ENCODE measurements around the gene RNASEH2B. TPM values are rescaled to one million over a fixed set of nuclear protein-coding genes. Genes with fewer than 3 reads are reported as not detected.
A peak's percentile ranks its signal among the peaks of the same experiment; 100 is the strongest.

Gene RNASEH2B
- total and polyA plus RNA-seq, 5 donors from 2014 or later, result 96.0 to 205 (median 169) TPM

DNA sequence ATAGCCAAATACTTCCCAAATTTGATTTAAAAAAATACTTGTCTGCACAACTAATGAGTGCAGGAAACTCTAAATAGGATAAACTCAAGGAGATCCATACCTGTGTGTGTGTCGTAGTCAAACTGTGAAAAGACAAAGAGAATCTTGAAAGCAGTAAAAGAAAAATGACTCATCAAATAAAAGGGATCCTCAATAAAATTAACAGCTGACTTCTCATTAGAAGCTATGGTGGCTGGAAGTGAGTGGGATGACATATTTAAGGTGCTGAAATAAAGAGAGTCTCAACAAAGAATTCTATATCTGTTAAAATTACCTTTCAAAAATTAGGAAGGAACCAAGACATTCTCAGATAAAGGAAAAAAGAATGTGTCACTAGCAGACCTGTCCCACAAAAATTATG lies 13.7 kb downstream of the RNASEH2B start:
- DNase-seq (no peak), ATAC-seq (ENCODE audit: low read depth in 2 of 2) (no peak)
- peaks cover 2 to 30% (median 14%) of the 10 kb centered on the region in 7 donors for H3K9me3 Mint-ChIP-seq
- peaks cover 10% of the 10 kb centered on the region for H3K4me1 ChIP-seq (ENCODE audit: control insufficient read depth, insufficient read depth, low read length, poor library complexity, severe bottlenecking)
- H3K27ac ChIP-seq (ENCODE audit: insufficient read depth, low read length, poor library complexity, severe bottlenecking), result no peak overlapping the region
- H3K4me3 ChIP-seq (ENCODE audit: low read depth, low read length), result no peak overlapping the region
- no peaks in the 10 kb centered on the region for H3K27me3 Mint-ChIP-seq
- H3K4me3 Mint-ChIP-seq, result no peak overlapping the region
- H3K36me3 ChIP-seq (ENCODE audit: control insufficient read depth, insufficient read depth, low read length), result peaks cover 14% of the 10 kb centered on the region
- H3K4me1 Mint-ChIP-seq, result peaks cover 43 to 58% (median 48%) of the 10 kb centered on the region in 4 donors
- peaks cover 34 to 36% of the 10 kb centered on the region in 2 experiments for H3K9me3 ChIP-seq (ENCODE audit: control insufficient read depth in 2 of 2, low read length in 2 of 2)
- H3K36me3 Mint-ChIP-seq, result peaks cover 41% of the 10 kb centered on the region
- H3K27ac Mint-ChIP-seq, result no peak overlapping the region
- no peaks in the 10 kb centered on the region for H3K27me3 ChIP-seq (ENCODE audit: control insufficient read depth, insufficient read depth, low read length)

DNA sequence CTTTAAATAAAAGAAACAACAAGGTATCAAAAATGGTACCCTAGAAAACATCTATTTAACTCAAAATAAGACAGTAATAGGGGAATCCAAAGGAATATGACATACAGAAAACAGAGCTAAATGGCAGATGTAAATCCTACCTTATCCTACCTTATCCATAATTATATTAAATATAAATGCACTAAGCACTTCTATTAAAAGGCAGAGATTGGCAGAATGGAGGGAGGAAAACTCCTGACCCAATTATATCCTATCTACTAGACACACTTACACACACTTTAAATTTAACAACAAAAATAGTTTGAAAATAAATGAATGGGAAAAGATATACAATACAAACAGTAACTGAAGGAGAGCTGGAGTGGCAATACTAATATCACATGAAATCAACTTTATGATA lies 14.4 kb downstream of the RNASEH2B start:
- DNase-seq (no peak), ATAC-seq (ENCODE audit: low read depth in 2 of 2) (no peak)
- H3K9me3 ChIP-seq (ENCODE audit: control insufficient read depth in 2 of 2, low read length in 2 of 2), result peaks cover 34 to 36% of the 10 kb centered on the region in 2 experiments
- H3K4me3 ChIP-seq (ENCODE audit: low read depth, low read length), result no peak overlapping the region
- peaks cover 37 to 55% (median 43%) of the 10 kb centered on the region in 4 donors for H3K4me1 Mint-ChIP-seq
- peaks cover 20% of the 10 kb centered on the region for H3K36me3 ChIP-seq (ENCODE audit: control insufficient read depth, insufficient read depth, low read length)
- no peak overlapping the region for H3K4me3 Mint-ChIP-seq
- H3K27ac Mint-ChIP-seq, result no peak overlapping the region
- H3K4me1 ChIP-seq (ENCODE audit: control insufficient read depth, insufficient read depth, low read length, poor library complexity, severe bottlenecking), result peaks cover 10% of the 10 kb centered on the region
- peaks cover 2 to 30% (median 14%) of the 10 kb centered on the region in 7 donors for H3K9me3 Mint-ChIP-seq
- H3K27me3 Mint-ChIP-seq, result no peaks in the 10 kb centered on the region
- no peak overlapping the region for H3K27ac ChIP-seq (ENCODE audit: insufficient read depth, low read length, poor library complexity, severe bottlenecking)
- peaks cover 40% of the 10 kb centered on the region for H3K36me3 Mint-ChIP-seq
- no peaks in the 10 kb centered on the region for H3K27me3 ChIP-seq (ENCODE audit: control insufficient read depth, insufficient read depth, low read length)

GRCh38 chr13:50927701-50928100 lies 18.1 kb downstream of the RNASEH2B start:
- H3K36me3 Mint-ChIP-seq, result peaks cover 47% of the 10 kb centered on the region
- Histone ChIP-seq H3K36me3 (ENCODE audit: control insufficient read depth, insufficient read depth, low read length) (peaks cover 42% of the 10 kb centered on the region), H3K9me3 (ENCODE audit: control insufficient read depth in 2 of 2, low read length in 2 of 2) (peaks cover 16 to 21% of the 10 kb centered on the region in 2 experiments), H3K27ac (ENCODE audit: insufficient read depth, low read length, poor library complexity, severe bottlenecking) (no peak overlapping the region), H3K4me3 (ENCODE audit: low read depth, low read length) (no peak overlapping the region), H3K4me1 (ENCODE audit: control insufficient read depth, insufficient read depth, low read length, poor library complexity, severe bottlenecking) (no peaks in the 10 kb centered on the region), H3K27me3 (ENCODE audit: control insufficient read depth, insufficient read depth, low read length) (no peaks in the 10 kb centered on the region)
- H3K4me3 Mint-ChIP-seq, result no peak overlapping the region
- H3K9me3 Mint-ChIP-seq, result peaks cover 1 to 20% (median 12%) of the 10 kb centered on the region in 7 donors
- H3K4me1 Mint-ChIP-seq, result peaks cover 38 to 49% (median 42%) of the 10 kb centered on the region in 4 donors
- H3K27ac Mint-ChIP-seq, result peak overlapping the region in 1 of 3 donors; percentile 20
- no peak for ATAC-seq (ENCODE audit: low read depth in 2 of 2)
- H3K27me3 Mint-ChIP-seq, result no peaks in the 10 kb centered on the region
- DNase-seq, result no peak

DNA sequence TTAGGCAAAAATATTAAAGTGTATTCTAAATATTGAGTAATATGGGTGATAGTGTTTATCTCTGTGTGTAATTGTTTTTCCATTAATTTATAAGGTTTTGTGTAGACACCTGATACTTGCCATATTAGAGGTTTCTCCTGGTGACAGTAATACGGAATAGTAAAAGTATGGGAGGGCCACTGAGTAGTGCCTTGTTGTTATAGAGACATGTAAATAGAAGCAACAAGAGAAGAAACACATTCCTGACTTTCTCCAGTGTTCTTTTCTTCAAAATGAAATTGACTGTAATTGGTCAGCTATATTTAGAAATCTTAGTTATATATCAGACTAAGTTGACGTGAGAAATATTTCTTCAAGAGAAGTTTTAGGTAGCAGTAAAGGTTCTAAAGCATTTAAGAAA lies 18.5 kb downstream of the RNASEH2B start:
- H3K4me1 Mint-ChIP-seq, result peaks cover 38 to 49% (median 42%) of the 10 kb centered on the region in 4 donors
- H3K4me3 Mint-ChIP-seq, result no peak overlapping the region
- H3K27ac Mint-ChIP-seq, result peak overlapping the region in 2 of 3 donors; percentile 18 to 20
- peaks cover 1 to 16% (median 12%) of the 10 kb centered on the region in 7 donors for H3K9me3 Mint-ChIP-seq
- H3K36me3 Mint-ChIP-seq, result peaks cover 43% of the 10 kb centered on the region
- no peak overlapping the region for H3K4me3 ChIP-seq (ENCODE audit: low read depth, low read length)
- no peak overlapping the region for H3K27ac ChIP-seq (ENCODE audit: insufficient read depth, low read length, poor library complexity, severe bottlenecking)
- H3K27me3 ChIP-seq (ENCODE audit: control insufficient read depth, insufficient read depth, low read length), result no peaks in the 10 kb centered on the region
- ATAC-seq (ENCODE audit: low read depth in 2 of 2), result no peak
- no peaks in the 10 kb centered on the region for H3K4me1 ChIP-seq (ENCODE audit: control insufficient read depth, insufficient read depth, low read length, poor library complexity, severe bottlenecking)
- H3K9me3 ChIP-seq (ENCODE audit: control insufficient read depth in 2 of 2, low read length in 2 of 2), result peaks cover 12 to 17% of the 10 kb centered on the region in 2 experiments
- H3K36me3 ChIP-seq (ENCODE audit: control insufficient read depth, insufficient read depth, low read length), result peaks cover 46% of the 10 kb centered on the region
- no peak for DNase-seq
- H3K27me3 Mint-ChIP-seq, result no peaks in the 10 kb centered on the region

- H3K27me3 ChIP-seq (ENCODE audit: control insufficient read depth, insufficient read depth, low read length), result no peaks in the 10 kb centered on the region
- Mint-ChIP-seq H3K9me3 (peaks cover 0 to 12% (median 5%) of the 10 kb centered on the region in 7 donors), H3K4me3 (no peak overlapping the region), H3K27me3 (no peaks in the 10 kb centered on the region), H3K4me1 (peaks cover 37 to 47% (median 41%) of the 10 kb centered on the region in 4 donors), H3K36me3 (peaks cover 43% of the 10 kb centered on the region), H3K27ac (peak overlapping the region; percentile 62 to 86 (median 77))
- no peak overlapping the region for H3K4me3 ChIP-seq (ENCODE audit: low read depth, low read length)
- H3K9me3 ChIP-seq (ENCODE audit: control insufficient read depth in 2 of 2, low read length in 2 of 2), result peaks cover 6 to 10% of the 10 kb centered on the region in 2 experiments
- H3K27ac ChIP-seq (ENCODE audit: insufficient read depth, low read length, poor library complexity, severe bottlenecking), result no peak overlapping the region
- DNase-seq, result no peak
- ATAC-seq (ENCODE audit: low read depth in 2 of 2), result no peak
- H3K4me1 ChIP-seq (ENCODE audit: control insufficient read depth, insufficient read depth, low read length, poor library complexity, severe bottlenecking), result no peaks in the 10 kb centered on the region
- H3K36me3 ChIP-seq (ENCODE audit: control insufficient read depth, insufficient read depth, low read length), result peaks cover 53% of the 10 kb centered on the region
These were observed 19.3 kb downstream of the RNASEH2B start for GRCh38 chr13:50928659-50929462.

- Mint-ChIP-seq H3K27ac (no peak overlapping the region), H3K27me3 (no peaks in the 10 kb centered on the region), H3K9me3 (peaks cover 0 to 6% (median 0%) of the 10 kb centered on the region in 7 donors), H3K4me3 (no peak overlapping the region), H3K36me3 (peaks cover 60% of the 10 kb centered on the region), H3K4me1 (peaks cover 23 to 33% (median 30%) of the 10 kb centered on the region in 4 donors)
- H3K4me1 ChIP-seq (ENCODE audit: control insufficient read depth, insufficient read depth, low read length, poor library complexity, severe bottlenecking), result no peaks in the 10 kb centered on the region
- H3K4me3 ChIP-seq (ENCODE audit: low read depth, low read length), result no peak overlapping the region
- peaks cover 86% of the 10 kb centered on the region for H3K36me3 ChIP-seq (ENCODE audit: control insufficient read depth, insufficient read depth, low read length)
- no peaks in the 10 kb centered on the region for H3K27me3 ChIP-seq (ENCODE audit: control insufficient read depth, insufficient read depth, low read length)
- H3K9me3 ChIP-seq (ENCODE audit: control insufficient read depth in 2 of 2, low read length in 2 of 2), result no peaks in the 10 kb centered on the region
- no peak overlapping the region for H3K27ac ChIP-seq (ENCODE audit: insufficient read depth, low read length, poor library complexity, severe bottlenecking)
- DNase-seq (no peak), ATAC-seq (ENCODE audit: low read depth in 2 of 2) (no peak)
These were observed 22.5 kb downstream of the RNASEH2B start for GRCh38 chr13:50932091-50932490.

- Mint-ChIP-seq H3K36me3 (peaks cover 62% of the 10 kb centered on the region), H3K4me3 (no peak overlapping the region), H3K9me3 (peaks cover 0 to 6% (median 0%) of the 10 kb centered on the region in 7 donors), H3K4me1 (peaks cover 13 to 20% (median 15%) of the 10 kb centered on the region in 4 donors), H3K27me3 (no peaks in the 10 kb centered on the region), H3K27ac (no peak overlapping the region)
- no peaks in the 10 kb centered on the region for H3K4me1 ChIP-seq (ENCODE audit: control insufficient read depth, insufficient read depth, low read length, poor library complexity, severe bottlenecking)
- no peaks in the 10 kb centered on the region for H3K27me3 ChIP-seq (ENCODE audit: control insufficient read depth, insufficient read depth, low read length)
- H3K27ac ChIP-seq (ENCODE audit: insufficient read depth, low read length, poor library complexity, severe bottlenecking), result no peak overlapping the region
- no peak for DNase-seq
- H3K9me3 ChIP-seq (ENCODE audit: control insufficient read depth in 2 of 2, low read length in 2 of 2), result no peaks in the 10 kb centered on the region
- ATAC-seq (ENCODE audit: low read depth in 2 of 2), result no peak
- no peak overlapping the region for H3K4me3 ChIP-seq (ENCODE audit: low read depth, low read length)
- peaks cover 90% of the 10 kb centered on the region for H3K36me3 ChIP-seq (ENCODE audit: control insufficient read depth, insufficient read depth, low read length)
These were observed 25.3 kb downstream of the RNASEH2B start for GRCh38 chr13:50934735-50935435.

All from CD4-positive, CD25-positive, alpha-beta regulatory T cell (primary cell).